PFSK-1 (cell line): ENCODE data around the gene APPL2.

Experiments used
- FOXP2 ChIP-seq: optimal IDR thresholded peaks from 2 replicates; pipeline ENCODE3; 2011; ENCODE audit warnings: borderline replicate concordance, control low read depth, inconsistent platforms; ENCODE audit not compliant: insufficient read depth; ENCODE audit errors: extremely low read length, extremely low read depth
- POLR2AphosphoS5 ChIP-seq: IDR thresholded peaks from 2 replicates; pipeline ENCODE4 v1.6.1; 2012; ENCODE audit warnings: low read depth, mild to moderate bottlenecking, control low read depth, low read length, moderate library complexity
- SIN3A ChIP-seq: IDR thresholded peaks from 2 replicates; pipeline ENCODE4 v1.6.1; 2012; ENCODE audit warnings: mild to moderate bottlenecking, low read length, moderate library complexity, borderline replicate concordance; ENCODE audit not compliant: insufficient read depth
- TAF1 ChIP-seq: IDR thresholded peaks from 2 replicates; pipeline ENCODE4 v1.6.1; 2012; ENCODE audit warnings: low read length, control low read depth, borderline replicate concordance; ENCODE audit not compliant: insufficient read depth
- TF ChIP-seq, protein P1 (sequence below), 2 experiments: IDR thresholded peaks; 2 replicates each; pipeline versions ENCODE4 v1.6.1 to v1.8.0; 2011 to 2012; ENCODE audit warnings: low read depth in 2 of 2, low read length in 2 of 2, control low read depth in 1 of 2, inconsistent platforms in 1 of 2, mild to moderate bottlenecking in 1 of 2, moderate library complexity in 1 of 2; ENCODE audit not compliant: insufficient read depth in 1 of 2

The APPL2 gene

DNA sequence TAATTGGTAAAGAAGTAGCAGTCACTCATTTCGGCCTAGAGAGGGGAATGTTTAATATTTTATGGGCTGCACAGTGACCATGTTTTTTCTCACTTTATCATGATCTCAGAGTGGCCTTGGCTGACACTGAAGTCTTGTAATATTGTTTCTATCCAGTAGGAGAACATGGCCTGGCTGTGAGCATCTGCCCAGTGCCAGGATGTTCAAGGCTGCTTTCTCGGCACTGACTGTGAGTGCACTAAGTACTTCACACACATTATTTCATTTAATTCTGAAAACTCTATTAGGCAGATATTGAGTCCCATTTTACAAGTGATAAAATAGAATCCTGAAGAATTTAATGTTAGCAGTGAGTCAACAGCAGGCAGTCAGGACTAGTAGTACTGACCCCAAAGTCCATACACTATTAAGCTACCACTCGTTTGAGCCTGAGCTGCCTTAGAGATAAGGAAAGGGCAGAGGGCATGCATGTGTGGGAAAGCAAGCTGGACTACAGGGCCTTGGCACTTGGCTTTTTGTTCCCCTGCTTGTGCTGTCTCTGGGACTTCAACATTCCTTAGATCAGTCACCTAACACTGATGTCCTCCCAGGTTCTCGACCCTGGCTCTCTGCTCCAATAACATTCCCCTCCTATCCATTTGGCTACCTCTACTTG lies 42.2 kb upstream of the APPL2 start:
- no peak for TF ChIP-seq SIN3A
- no peak for TF ChIP-seq POLR2AphosphoS5
- TF ChIP-seq FOXP2: no peak
- no peak for TF ChIP-seq TAF1
- TF ChIP-seq, protein P1, sequence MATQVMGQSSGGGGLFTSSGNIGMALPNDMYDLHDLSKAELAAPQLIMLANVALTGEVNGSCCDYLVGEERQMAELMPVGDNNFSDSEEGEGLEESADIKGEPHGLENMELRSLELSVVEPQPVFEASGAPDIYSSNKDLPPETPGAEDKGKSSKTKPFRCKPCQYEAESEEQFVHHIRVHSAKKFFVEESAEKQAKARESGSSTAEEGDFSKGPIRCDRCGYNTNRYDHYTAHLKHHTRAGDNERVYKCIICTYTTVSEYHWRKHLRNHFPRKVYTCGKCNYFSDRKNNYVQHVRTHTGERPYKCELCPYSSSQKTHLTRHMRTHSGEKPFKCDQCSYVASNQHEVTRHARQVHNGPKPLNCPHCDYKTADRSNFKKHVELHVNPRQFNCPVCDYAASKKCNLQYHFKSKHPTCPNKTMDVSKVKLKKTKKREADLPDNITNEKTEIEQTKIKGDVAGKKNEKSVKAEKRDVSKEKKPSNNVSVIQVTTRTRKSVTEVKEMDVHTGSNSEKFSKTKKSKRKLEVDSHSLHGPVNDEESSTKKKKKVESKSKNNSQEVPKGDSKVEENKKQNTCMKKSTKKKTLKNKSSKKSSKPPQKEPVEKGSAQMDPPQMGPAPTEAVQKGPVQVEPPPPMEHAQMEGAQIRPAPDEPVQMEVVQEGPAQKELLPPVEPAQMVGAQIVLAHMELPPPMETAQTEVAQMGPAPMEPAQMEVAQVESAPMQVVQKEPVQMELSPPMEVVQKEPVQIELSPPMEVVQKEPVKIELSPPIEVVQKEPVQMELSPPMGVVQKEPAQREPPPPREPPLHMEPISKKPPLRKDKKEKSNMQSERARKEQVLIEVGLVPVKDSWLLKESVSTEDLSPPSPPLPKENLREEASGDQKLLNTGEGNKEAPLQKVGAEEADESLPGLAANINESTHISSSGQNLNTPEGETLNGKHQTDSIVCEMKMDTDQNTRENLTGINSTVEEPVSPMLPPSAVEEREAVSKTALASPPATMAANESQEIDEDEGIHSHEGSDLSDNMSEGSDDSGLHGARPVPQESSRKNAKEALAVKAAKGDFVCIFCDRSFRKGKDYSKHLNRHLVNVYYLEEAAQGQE (IDR thresholded peaks at IDR 0.05; ENCODE audit: insufficient read depth in 1 of 2, low read depth in 2 of 2, low read length in 2 of 2): no peak

DNA sequence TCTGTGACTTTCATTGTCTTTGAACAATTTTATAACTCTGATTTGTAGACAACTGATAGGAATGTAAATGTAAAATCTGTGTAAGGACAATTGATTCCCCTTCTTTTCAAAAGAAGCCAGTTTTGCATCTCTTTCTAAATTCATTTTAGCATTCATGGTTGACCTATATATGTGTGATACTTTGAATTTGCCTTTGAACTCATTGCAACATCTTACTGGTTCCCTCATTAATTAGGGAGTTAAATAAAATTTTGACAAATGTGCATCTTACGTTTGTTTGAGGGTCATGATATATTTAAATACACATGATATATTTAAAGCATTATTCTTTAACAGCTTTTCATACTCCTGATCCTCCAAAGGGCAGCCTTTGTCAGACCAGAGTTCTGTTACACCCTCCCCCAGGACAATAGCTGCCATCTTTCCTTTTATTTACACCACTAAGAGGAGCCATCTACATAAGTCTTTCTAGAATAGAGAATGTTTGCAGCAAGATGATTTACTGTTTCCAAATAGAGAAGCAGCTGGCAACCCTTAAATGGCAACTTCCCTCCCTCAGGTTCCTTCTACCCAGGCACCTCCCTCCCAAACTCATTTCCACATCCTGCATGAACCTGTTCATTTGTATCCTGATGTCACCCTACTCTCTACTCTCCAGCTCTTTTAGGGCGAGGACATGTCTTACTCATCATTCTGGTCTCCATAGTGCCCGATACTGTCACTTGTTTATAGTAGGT lies 40.2 kb upstream of the APPL2 start:
- TF ChIP-seq FOXP2 (no peak), SIN3A (no peak), POLR2AphosphoS5 (no peak), TAF1 (no peak)
- TF ChIP-seq, protein P1 (IDR thresholded peaks at IDR 0.05; ENCODE audit: insufficient read depth in 1 of 2, low read depth in 2 of 2, low read length in 2 of 2): no peak

DNA sequence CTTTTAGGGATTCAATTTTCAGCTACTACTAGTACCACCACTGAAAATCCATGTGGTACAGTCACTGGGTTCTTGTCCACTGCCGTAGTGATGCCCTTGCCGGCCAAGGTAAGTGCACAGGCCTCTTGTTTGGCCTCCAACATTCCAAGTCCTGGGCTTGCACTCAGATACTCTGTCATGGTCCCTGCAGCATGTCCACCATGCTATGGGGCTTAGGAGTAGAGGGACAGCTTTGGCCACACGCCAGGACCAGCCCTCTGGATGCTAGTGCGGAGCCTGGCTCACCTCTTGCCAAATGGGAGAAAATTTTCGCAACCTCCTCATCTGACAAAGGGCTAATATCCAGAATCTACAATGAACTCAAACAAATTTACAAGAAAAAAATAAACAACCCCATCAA lies 38.6 kb upstream of the APPL2 start:
- TF ChIP-seq SIN3A (no peak), TAF1 (no peak), POLR2AphosphoS5 (no peak), FOXP2 (no peak)
- TF ChIP-seq, protein P1 (IDR thresholded peaks at IDR 0.05; ENCODE audit: insufficient read depth in 1 of 2, low read depth in 2 of 2, low read length in 2 of 2): no peak

- TF ChIP-seq POLR2AphosphoS5 (no peak), FOXP2 (no peak), SIN3A (no peak), TAF1 (no peak)
- TF ChIP-seq, protein P1 (IDR thresholded peaks at IDR 0.05; ENCODE audit: insufficient read depth in 1 of 2, low read depth in 2 of 2, low read length in 2 of 2): no peak
These were observed 37.6 kb upstream of the APPL2 start for GRCh38 chr12:105273601-105274000.
